NCI-H526 (cell line): ENCODE measurements around the gene CPEB3.

Experiments
- DNase-seq, 2 experiments: peaks; one replicate each; lab custom pipeline; 2025; lab: John Stamatoyannopoulos, UW

Gene CPEB3

GRCh38 chr10:92103376-92104090, 187.3 kb downstream of the CPEB3 start:
- no peak for DNase-seq

DNA sequence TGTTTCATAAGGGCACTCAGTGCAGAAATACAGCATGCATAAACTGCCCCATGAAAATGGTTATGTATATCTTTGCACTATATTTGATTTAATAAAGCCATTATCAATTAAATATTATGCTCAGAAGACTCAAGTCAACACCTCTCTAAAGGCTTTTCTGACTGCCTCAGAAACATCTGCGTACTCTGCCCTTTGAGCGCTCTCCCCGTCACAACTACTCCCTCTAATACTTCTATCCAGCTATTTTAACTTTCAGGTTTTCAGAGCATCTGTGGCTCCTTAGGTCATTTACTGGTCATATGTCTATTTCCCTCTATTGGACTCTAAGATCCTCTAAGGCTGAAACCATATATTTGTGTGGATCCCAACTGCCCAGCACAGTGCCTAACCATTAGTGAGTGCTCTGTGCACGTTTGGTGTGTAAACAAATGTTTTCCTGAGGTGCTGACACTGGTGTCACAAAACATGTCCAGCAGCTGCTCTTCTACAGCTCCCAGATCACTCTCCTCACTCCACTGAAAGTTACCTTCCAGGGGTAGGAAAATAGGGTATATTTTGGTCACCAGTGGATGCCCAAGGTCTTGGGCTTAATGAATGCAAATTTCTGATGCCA, 188.2 kb downstream of the CPEB3 start:
- DNase-seq, result no peak

- no peak for DNase-seq
Measured at GRCh38 chr10:92094960-92095359, 195.9 kb downstream of the CPEB3 start.

- DNase-seq, result no peak
Measured at GRCh38 chr10:92091965-92092364, 198.9 kb downstream of the CPEB3 start.

DNA sequence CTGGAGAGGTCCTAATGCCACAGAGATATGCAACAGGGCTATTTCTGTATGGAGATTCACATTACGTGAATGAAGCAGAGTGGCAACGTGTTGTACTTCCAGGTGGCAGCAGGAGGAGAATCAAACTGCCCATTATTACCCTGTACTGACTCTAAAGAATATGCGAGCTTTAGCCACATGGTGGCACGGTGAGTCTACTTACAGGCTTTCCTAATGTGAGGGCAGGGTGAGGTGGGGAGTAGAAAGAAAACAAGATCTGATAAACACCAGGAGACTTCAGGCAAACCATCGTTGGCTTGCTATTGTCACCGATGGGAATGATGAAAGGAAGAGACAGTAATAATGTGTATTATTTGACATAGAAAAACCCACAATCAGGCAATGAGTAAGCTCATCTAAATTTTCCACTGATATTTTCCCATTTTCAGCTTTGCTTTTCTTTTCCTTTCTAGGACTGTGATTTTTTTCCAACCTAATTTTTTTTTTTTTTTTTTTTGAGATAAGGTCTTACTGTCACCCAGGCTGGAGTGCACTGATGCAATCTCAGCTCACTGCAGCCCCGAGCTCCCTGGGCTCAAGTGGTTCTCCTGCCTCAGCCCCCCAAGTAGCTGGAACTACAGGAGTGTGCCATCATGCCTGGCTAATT, 203.0 kb downstream of the CPEB3 start:
- DNase-seq, result peak; percentile 82 to 83

- DNase-seq, result no peak
Measured at GRCh38 chr10:92082583-92083280, 208.1 kb downstream of the CPEB3 start.

- DNase-seq, result no peak
Measured at GRCh38 chr10:92081641-92082040, 209.2 kb downstream of the CPEB3 start.

DNA sequence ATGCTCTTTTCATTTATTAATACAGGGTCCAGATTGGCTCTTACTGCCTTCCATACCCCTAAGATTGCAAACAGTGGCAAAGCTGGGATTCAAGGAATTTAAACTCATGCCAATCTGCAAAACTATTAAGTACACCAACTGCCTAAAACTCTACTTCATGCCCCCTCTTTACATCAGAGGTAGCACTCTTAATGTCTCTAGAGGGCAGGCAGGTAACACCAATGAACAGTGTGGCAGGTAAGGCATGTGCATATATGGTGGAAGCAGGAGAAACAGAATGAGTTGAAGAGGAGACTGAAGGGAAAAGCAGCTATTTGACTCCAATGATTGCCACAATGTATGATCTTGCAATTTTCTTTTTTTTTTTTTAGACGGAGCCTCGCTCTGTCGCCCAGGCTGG, 210.6 kb downstream of the CPEB3 start:
- DNase-seq, result no peak

DNA sequence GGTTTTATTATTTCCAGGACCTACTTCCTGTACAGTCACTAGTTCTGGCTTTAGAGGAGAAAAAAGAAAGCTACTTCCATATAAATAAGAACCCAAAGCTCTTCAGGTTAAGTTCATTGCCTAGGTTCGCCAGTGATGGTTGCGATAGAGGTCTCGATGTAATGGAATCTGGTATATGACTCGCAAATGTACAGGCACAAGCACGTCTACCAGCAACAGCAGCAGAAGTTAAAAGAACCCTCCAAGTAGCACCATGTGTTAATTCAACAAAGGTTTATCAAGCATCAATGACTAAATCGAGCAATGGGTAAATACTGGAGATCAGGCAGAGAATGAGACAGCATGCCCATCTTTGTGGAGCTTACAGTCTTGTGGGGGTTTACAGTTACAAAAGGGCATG, 211.9 kb downstream of the CPEB3 start:
- no peak for DNase-seq

DNA sequence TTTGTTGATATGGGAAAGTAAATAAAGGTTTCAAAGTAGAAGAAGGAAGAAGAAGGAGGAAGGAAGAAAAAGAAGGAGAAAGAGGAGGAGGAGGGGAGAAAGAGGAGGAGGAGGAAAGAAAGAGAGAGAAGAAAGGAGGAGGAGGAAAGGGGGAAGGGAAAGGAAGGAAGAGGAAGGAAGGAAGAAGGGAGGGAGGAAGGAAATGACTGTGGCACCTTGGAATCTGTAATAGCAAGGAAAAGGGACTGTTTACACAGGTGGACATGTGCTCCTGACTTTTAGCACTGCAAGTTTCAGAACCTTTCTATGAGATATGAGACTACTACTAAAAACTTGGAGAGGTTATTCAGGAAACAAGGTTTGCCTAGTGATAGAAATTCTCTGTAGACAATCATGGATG, 214.2 kb downstream of the CPEB3 start:
- DNase-seq, result no peak

DNA sequence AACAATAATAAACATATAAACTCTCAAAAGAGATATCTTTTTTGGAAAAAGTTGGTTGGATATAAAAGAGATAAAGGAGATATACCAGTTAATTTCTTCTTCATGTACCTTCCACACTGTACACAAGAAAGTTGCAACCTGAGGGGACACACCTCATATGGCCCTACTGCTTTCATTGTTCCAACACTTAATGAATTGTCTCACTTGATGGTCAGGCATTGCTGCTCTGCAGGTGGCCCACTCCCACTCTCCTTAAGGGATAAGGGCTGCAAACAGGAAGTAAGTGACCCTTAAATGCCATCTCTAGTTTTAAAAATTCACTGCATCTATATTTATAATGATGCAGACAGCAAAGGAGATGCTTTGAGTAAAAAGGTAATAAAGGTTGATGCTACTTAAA, 215.0 kb downstream of the CPEB3 start:
- DNase-seq, result no peak

- DNase-seq, result peak in 1 of 2 experiments; percentile 2
Measured at GRCh38 chr10:92074126-92074887, 216.6 kb downstream of the CPEB3 start.

DNA sequence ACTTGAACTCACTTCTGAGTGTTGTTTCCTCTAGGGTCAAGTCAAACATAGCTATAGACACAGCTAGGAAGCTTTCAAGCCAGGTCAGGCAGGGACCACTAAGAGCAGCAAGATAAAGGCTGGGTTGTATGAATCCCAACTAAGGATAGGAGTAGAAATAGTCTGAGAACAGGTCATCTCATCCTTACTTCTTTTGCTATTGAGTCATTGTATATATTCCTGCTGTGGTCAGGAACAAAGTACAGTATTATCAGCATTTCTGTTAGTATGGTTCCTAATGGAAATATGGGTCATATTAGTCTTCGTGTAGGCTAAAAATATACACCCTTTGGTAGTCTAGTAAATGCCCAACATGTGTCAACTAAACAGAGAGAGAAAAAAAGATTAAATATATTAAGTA, 222.0 kb downstream of the CPEB3 start:
- no peak for DNase-seq

GRCh38 chr10:92066386-92066785, 224.5 kb downstream of the CPEB3 start:
- DNase-seq, result no peak

DNA sequence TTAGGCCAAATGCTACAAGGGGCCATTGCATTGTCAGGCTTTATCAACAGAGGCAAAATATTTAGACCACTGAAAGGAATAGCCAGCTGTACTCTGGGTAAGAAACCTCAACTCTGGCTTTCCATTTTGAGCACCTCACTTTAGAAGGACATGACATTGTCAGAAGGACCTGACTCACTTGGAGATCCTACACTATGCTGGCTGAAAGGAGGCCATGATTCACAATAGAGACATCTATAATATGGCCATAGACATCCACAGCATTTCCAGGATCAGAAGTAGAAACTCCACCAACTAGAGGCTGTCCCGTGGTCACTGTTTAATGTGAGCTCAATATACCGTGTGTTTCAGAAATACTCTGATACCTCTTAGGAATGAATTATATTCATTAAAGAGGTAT, 226.4 kb downstream of the CPEB3 start:
- DNase-seq, result no peak

- no peak for DNase-seq
Measured at GRCh38 chr10:92062273-92062672, 228.6 kb downstream of the CPEB3 start.

DNA sequence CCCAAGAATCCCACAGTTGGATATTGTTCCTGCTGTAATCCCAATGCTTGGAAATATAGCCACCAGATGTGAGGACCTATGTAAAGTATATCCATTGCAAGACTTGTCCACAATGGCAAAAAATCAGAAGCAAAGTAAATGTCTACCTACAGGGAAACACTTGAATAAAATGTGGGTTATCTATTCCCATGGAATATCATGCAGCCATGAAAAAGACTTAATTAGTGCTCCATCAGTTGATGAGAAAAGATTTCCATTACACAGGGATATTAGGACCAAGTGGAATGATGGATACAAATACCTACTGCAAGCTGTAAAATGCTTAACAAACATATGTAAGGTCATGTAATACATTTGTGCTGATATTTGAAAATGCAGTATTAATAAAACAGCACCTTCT, 236.1 kb downstream of the CPEB3 start:
- no peak for DNase-seq

DNA sequence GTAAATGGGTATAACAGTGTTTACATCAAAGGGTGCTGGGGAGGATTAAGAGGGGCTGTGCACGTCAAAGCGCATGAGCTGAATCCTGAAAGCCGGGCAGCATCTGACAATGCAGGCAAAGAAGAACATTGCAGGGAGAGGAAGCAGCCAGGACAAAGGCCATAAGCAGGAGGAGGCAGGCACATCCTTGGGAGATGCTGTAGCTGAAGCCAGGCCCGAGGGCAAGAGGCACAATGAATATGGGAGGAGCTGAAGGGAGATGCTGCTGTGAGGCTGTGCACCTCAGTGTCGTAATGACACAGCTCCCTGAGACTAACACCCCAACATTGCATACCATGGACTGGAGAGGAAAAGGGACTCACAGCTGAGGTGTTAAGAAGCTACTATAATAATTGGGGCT, 238.1 kb downstream of the CPEB3 start:
- no peak for DNase-seq

GRCh38 chr10:92052088-92052487, 238.8 kb downstream of the CPEB3 start:
- DNase-seq, result no peak

- no peak for DNase-seq
Measured at GRCh38 chr10:92047215-92047614, 243.7 kb downstream of the CPEB3 start.

- no peak for DNase-seq
Measured at GRCh38 chr10:92045641-92046106, 245.2 kb downstream of the CPEB3 start.

DNA sequence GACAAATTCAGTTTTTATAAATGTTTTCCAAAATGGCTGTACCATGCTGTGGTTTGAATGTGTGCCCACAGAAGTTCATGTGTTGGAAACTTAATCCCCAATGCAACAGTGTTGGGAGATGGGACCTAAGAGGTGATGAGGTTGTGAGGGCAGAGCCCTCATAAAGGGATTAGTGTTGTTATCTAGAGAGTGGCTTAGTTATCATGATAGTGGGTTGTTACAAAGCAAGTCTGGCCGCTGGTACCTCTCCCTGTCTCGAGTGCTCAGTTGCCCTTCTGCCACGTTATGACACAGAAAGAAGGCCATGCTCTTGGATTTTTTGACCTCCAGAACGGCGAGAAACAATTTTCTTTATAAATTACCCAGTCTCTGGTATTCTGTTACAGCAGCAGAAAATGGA, 248.3 kb downstream of the CPEB3 start:
- DNase-seq, result no peak
